ENCODE measurements around the gene ZNF365.
A peak's percentile ranks its signal among the peaks of the same experiment; 100 is the strongest.

The ZNF365 gene

GRCh38 chr10:62426086-62426485 lies 51.9 kb downstream of the ZNF365 start:
- DNase-seq = no peak

GRCh38 chr10:62426600-62426999 lies 52.4 kb downstream of the ZNF365 start:
- no peak for DNase-seq

GRCh38 chr10:62430881-62431280 lies 56.7 kb downstream of the ZNF365 start:
- DNase-seq = no peak

- DNase-seq = peak; percentile 52
Observed at GRCh38 chr10:62433181-62433692, 59.1 kb downstream of the ZNF365 start.

GRCh38 chr10:62433901-62434300 lies 59.7 kb downstream of the ZNF365 start:
- DNase-seq = no peak

GRCh38 chr10:62437696-62438095 lies 63.5 kb downstream of the ZNF365 start:
- DNase-seq = peak; percentile 14

- no peak for DNase-seq
Observed at GRCh38 chr10:62442006-62442405, 67.8 kb downstream of the ZNF365 start.

- DNase-seq = no peak
Observed at GRCh38 chr10:62442894-62443669, 68.9 kb downstream of the ZNF365 start.

GRCh38 chr10:62443866-62444265 lies 69.7 kb downstream of the ZNF365 start:
- DNase-seq = no peak

GRCh38 chr10:62446627-62447026 lies 72.5 kb downstream of the ZNF365 start:
- no peak for DNase-seq

GRCh38 chr10:62450912-62451610 lies 76.9 kb downstream of the ZNF365 start:
- no peak for DNase-seq

GRCh38 chr10:62451611-62451975 lies 77.4 kb downstream of the ZNF365 start:
- DNase-seq = no peak
